Neutrophil (primary cell): ENCODE measurements around the gene LPIN1.

Experiments
- H3K27ac ChIP-seq: fragments of 200-600 bp; sonication (generic); 2 replicates; pipeline ENCODE4 v1.5.1; 2016; ENCODE audit warnings: mild to moderate bottlenecking, moderate library complexity
- H3K27me3 ChIP-seq: fragments of 200-600 bp; sonication (generic); 2 replicates; pipeline ENCODE4 v1.6.0; 2016; ENCODE audit warnings: mild to moderate bottlenecking
- H3K36me3 ChIP-seq: fragments of 200-600 bp; sonication (generic); 2 replicates; pipeline ENCODE4 v1.5.1; 2017
- H3K4me1 ChIP-seq, 2 experiments: fragments of 200-600 bp in 1 of 2; sonication (generic) in 1 of 2; 1 replicate in 1 of 2; 2 replicates in 1 of 2; pipeline versions ENCODE4 v1.5.1 to v1.6.1; 2013 to 2016; ENCODE audit warnings: low read depth in 1 of 2, low read length in 1 of 2, mild to moderate bottlenecking in 1 of 2, moderate library complexity in 1 of 2; ENCODE audit not compliant: control insufficient read depth in 1 of 2, insufficient read depth in 1 of 2
- H3K4me3 ChIP-seq, 2 experiments: fragments of 200-600 bp in 1 of 2; sonication (generic) in 1 of 2; 1 replicate in 1 of 2; 2 replicates in 1 of 2; pipeline ENCODE4 v1.5.1; 2013 to 2016; ENCODE audit warnings: low read depth in 1 of 2, low read length in 1 of 2, mild to moderate bottlenecking in 1 of 2, moderate library complexity in 1 of 2
- H3K9me3 ChIP-seq: fragments of 200-600 bp; sonication (generic); 2 replicates; pipeline ENCODE4 v1.5.1; 2016
- CTCF ChIP-seq: fragments of 200-600 bp; sonication (generic); IDR thresholded peaks from 2 replicates; pipeline ENCODE4 v1.5.1; 2016; ENCODE audit warnings: antibody characterized with exemption

LPIN1 gene

GRCh38 chr2:11749646-11750349 is 3.4 kb downstream of the LPIN1 start:
- no peak overlapping the region for H3K4me3 ChIP-seq
- no peak overlapping the region for H3K27ac ChIP-seq
- peaks cover 71% of the 10 kb centered on the region for H3K27me3 ChIP-seq

GRCh38 chr2:11750422-11750821 is 4.0 kb downstream of the LPIN1 start:
- no peak overlapping the region for H3K27ac ChIP-seq
- no peaks in the 10 kb centered on the region for H3K36me3 ChIP-seq
- peaks cover 19 to 37% of the 10 kb centered on the region in 2 experiments for H3K4me1 ChIP-seq
- H3K9me3 ChIP-seq = no peaks in the 10 kb centered on the region
- H3K27me3 ChIP-seq = peaks cover 65% of the 10 kb centered on the region
- TF ChIP-seq CTCF = no peak
- H3K4me3 ChIP-seq = no peak overlapping the region

More at GRCh38 chr2:11749646-11750349, 3.4 kb downstream of the LPIN1 start:
- TF ChIP-seq CTCF = no peak
- H3K36me3 ChIP-seq = no peaks in the 10 kb centered on the region
- peaks cover 19 to 37% of the 10 kb centered on the region in 2 experiments for H3K4me1 ChIP-seq
- no peaks in the 10 kb centered on the region for H3K9me3 ChIP-seq

- Histone ChIP-seq H3K4me3 (no peak overlapping the region), H3K36me3 (no peaks in the 10 kb centered on the region), H3K9me3 (no peaks in the 10 kb centered on the region), H3K4me1 (peaks cover 19 to 37% of the 10 kb centered on the region in 2 experiments), H3K27ac (no peak overlapping the region), H3K27me3 (peaks cover 60% of the 10 kb centered on the region)
- TF ChIP-seq CTCF = no peak
Observed at GRCh38 chr2:11750917-11751316, 4.5 kb downstream of the LPIN1 start.

GRCh38 chr2:11752906-11753305 is 6.5 kb downstream of the LPIN1 start:
- no peaks in the 10 kb centered on the region for H3K9me3 ChIP-seq
- TF ChIP-seq CTCF = no peak
- H3K27ac ChIP-seq = no peak overlapping the region
- H3K4me1 ChIP-seq = peaks cover 13 to 23% of the 10 kb centered on the region in 2 experiments
- H3K36me3 ChIP-seq = no peaks in the 10 kb centered on the region
- no peak overlapping the region for H3K4me3 ChIP-seq
- H3K27me3 ChIP-seq = peaks cover 40% of the 10 kb centered on the region

- Histone ChIP-seq H3K4me3 (no peak overlapping the region), H3K36me3 (no peaks in the 10 kb centered on the region), H3K27me3 (peaks cover 35% of the 10 kb centered on the region), H3K27ac (no peak overlapping the region), H3K4me1 (peaks cover 13 to 23% of the 10 kb centered on the region in 2 experiments), H3K9me3 (no peaks in the 10 kb centered on the region)
- TF ChIP-seq CTCF = no peak
Observed at GRCh38 chr2:11753452-11753885, 7.0 kb downstream of the LPIN1 start.
